GM19328 (cell line): ENCODE results near the gene RARRES2.
"Not testable (repeated sequence)": the region's sequence is repeated elsewhere in the genome, so short reads cannot be mapped to it uniquely, and the experiment has no call there.

Experiments
- ATAC-seq: cut with Tn5 transposase; IDR thresholded peaks from one replicate; pipeline ENCODE4 v1.9.1; 2021; ENCODE audit warnings: mild to moderate bottlenecking, moderate library complexity; ENCODE audit not compliant: unreplicated experiment

Gene RARRES2

DNA sequence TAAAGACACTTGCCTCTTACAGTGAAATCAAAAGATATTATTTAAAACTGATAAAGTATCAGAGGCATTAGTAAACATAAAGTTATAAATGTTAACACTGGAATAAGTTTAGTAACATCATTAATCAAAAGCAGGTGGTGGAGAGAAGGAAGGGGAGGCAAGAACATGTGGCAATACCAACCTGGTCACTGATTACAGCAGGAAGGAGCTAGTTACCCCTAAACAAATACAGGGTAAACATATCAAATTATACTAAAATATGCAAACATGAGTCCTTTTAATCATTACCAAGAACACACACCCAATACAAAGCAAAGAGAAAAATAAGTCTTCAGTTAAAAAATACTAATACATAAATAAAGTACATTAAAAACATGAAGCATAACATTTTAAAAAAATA lies 43.5 kb downstream of the RARRES2 start:
- ATAC-seq = not testable (repeated sequence)

DNA sequence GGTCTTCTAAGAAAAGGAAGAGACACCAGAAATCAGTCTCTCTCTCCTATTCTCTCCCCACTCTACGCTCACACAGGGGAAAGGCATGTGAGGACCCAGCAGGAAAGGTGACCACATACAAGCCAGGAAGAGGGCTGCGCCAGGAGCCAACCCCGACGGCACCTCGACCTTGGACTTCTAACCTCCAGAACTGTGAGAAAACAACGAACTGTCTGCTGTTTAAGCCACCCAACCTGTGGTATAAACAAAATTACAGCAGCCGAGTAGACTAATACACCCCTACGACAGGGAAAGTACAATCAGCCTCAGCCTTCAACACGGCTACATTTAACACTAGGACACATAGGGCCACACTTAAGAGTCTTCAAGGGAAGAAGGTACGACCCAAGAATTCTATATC lies 44.6 kb downstream of the RARRES2 start:
- not testable (repeated sequence) for ATAC-seq

DNA sequence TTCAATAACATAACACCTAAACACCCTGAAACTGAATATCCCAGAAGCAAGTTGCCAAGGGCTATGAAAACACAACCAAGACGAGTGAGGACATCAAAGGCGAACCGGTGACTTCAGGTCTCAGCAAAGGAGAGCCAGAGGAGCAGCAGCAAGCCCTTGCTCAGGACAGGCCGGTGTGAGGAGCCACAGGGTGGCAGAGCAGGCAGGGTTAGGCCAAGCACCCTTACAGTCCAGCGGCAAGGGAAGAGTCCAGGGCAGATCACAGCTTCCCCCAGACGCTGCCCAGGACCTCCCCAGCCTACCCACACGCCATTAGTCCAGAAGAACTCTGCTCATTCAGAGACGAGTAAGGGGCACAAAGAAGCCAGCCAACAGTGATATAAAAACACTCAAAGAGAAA lies 45.8 kb downstream of the RARRES2 start:
- ATAC-seq = not testable (repeated sequence)

DNA sequence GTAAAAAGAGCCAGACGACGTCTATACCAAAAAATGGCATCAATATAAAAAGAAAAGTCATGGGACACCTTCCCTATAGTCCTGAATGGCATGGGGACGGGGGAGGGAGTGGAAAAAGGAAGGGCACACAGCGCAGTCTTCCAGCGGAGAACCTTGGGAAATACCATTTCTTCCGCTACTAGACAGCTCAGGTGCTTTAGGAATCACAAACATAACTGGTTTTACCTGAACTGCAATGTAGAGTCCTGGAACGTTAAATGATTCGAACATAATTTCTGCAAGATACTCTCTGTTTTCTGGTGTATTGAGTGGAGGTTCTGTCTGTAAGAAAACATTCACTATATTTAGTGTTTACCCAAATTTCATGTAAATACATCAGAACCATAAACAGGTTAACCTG lies 46.4 kb downstream of the RARRES2 start:
- ATAC-seq = not testable (repeated sequence)

DNA sequence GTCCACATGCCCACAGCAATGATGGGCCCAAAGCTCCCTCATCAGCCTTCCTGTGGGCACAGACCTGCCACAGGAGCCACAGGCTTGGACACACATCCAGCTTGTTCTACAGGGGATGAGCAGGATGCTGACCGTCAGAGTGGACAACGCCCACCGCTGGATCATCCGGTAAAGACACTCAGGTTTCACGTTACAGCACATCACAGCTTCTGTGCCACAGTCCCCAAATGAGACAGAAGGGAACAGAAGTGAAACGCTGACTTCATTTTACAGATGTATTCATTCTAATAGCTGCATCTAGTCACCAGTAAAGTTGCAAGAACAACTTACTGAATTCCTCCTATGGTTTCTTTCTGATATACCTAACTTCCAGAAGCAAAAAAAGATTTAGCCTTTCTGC lies 51.1 kb downstream of the RARRES2 start:
- ATAC-seq = not testable (repeated sequence)

- not testable (repeated sequence) for ATAC-seq
These were observed 52.6 kb downstream of the RARRES2 start for GRCh38 chr7:150288816-150289215.
